ENCODE measurements around the gene TJAP1.

DNA sequence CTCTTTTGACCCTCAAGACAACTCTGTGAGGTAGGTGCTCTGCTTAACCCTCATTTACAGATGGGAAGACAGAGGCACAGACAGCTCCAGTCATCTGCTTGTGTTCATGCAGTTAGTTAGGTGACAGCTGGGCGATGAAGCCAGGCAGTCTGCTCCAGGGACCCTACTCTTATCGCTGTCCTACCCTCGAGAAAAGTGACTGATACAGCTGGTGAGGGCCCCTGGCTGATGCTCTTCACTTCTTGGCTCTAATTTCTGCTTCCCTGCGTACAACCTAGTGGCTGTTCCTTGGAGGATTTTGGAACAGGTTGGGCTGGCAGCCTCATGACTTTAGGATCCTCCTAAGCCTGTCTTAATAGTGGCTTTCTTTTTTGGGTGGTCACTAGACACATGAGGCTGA is 9.1 kb upstream of the TJAP1 start:
- TF ChIP-seq, protein P1, sequence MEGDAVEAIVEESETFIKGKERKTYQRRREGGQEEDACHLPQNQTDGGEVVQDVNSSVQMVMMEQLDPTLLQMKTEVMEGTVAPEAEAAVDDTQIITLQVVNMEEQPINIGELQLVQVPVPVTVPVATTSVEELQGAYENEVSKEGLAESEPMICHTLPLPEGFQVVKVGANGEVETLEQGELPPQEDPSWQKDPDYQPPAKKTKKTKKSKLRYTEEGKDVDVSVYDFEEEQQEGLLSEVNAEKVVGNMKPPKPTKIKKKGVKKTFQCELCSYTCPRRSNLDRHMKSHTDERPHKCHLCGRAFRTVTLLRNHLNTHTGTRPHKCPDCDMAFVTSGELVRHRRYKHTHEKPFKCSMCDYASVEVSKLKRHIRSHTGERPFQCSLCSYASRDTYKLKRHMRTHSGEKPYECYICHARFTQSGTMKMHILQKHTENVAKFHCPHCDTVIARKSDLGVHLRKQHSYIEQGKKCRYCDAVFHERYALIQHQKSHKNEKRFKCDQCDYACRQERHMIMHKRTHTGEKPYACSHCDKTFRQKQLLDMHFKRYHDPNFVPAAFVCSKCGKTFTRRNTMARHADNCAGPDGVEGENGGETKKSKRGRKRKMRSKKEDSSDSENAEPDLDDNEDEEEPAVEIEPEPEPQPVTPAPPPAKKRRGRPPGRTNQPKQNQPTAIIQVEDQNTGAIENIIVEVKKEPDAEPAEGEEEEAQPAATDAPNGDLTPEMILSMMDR (IDR thresholded peaks at IDR 0.05; ENCODE audit: insufficient read depth, low read length): no peak
- TF ChIP-seq POLR2AphosphoS5 (IDR thresholded peaks at IDR 0.05; ENCODE audit: low read depth): no peak
- no peak for TF ChIP-seq GABPA (IDR thresholded peaks at IDR 0.05; ENCODE audit: low read depth)

Measured in HL-60 (cell line).